Left ventricle myocardium inferior (tissue), 1 donor: Measurements from ENCODE around the gene CRYL1. TPM values are rescaled to one million over a fixed set of nuclear protein-coding genes. Genes with fewer than 3 reads are reported as not detected.

ENCODE experiments used
- DNase-seq: peaks from one replicate; pipeline ENCODE4 v3.0.0-alpha.2; 2020
- H3K27ac ChIP-seq: fragments of 200-600 bp; replicated peaks from 2 replicates; pipeline ENCODE4 v1.8.0; 2021
- H3K27me3 ChIP-seq: fragments of 200-600 bp; 2 replicates; pipeline ENCODE4 v1.8.0; 2021; ENCODE audit warnings: low read depth
- H3K36me3 ChIP-seq: fragments of 200-600 bp; 2 replicates; pipeline ENCODE4 v1.8.0; 2021
- H3K4me1 ChIP-seq: fragments of 200-600 bp; 2 replicates; pipeline ENCODE4 v1.8.0; 2021
- H3K4me3 ChIP-seq: fragments of 200-600 bp; 2 replicates; pipeline ENCODE4 v1.8.0; 2021; ENCODE audit warnings: mild to moderate bottlenecking, moderate library complexity
- H3K9me3 ChIP-seq: fragments of 200-600 bp; replicated peaks from 2 replicates; pipeline ENCODE4 v1.8.0; 2021
- CTCF ChIP-seq: fragments of 200-600 bp; IDR thresholded peaks from 2 replicates; pipeline ENCODE4 v1.8.0; 2021; ENCODE audit warnings: antibody characterized with exemption, mild to moderate bottlenecking, borderline replicate concordance
- intact Hi-C: fragments of 100-400 bp; cut with micrococcal nuclease; formaldehyde crosslinking; loops from one replicate; pipeline ENCODE4 v1.11.0; 2022
- total RNA-seq: library from RNA; stranded (reverse); fragmentation: NEBNext Ultra II Directional; extraction: Animal tissue kit (Norgen Biotek cat#: 25700); gene quantifications from one replicate; pipeline ENCODE4 v1.2.1, GENCODE V29; 2021
- donor health status: DM: no; HTN: yes; CAD: no; lungs with severe emphysema.

CRYL1 gene
- total RNA-seq, 1 donor from 2014 or later = 20.5 TPM

- Histone ChIP-seq H3K9me3 (peaks cover under 1% of the 10 kb centered on the region), H3K36me3 (no peaks in the 10 kb centered on the region), H3K4me1 (no peaks in the 10 kb centered on the region), H3K27me3 (no peaks in the 10 kb centered on the region), H3K4me3 (no peak overlapping the region), H3K27ac (no peak overlapping the region)
- no peak for TF ChIP-seq CTCF
- intact Hi-C loops = no loop called here
- no peak for DNase-seq
Measured at GRCh38 chr13:20559659-20560356, 34.2 kb upstream of the CRYL1 start.

GRCh38 chr13:20558982-20559381 lies 33.3 kb upstream of the CRYL1 start:
- DNase-seq = no peak
- TF ChIP-seq CTCF = no peak
- Histone ChIP-seq H3K4me1 (no peaks in the 10 kb centered on the region), H3K27me3 (no peaks in the 10 kb centered on the region), H3K36me3 (no peaks in the 10 kb centered on the region), H3K4me3 (no peak overlapping the region), H3K9me3 (no peaks in the 10 kb centered on the region), H3K27ac (no peak overlapping the region)
- intact Hi-C loops = no loop called here

GRCh38 chr13:20553311-20553710 lies 27.7 kb upstream of the CRYL1 start:
- TF ChIP-seq CTCF = no peak
- no peak for DNase-seq
- Histone ChIP-seq H3K4me1 (no peaks in the 10 kb centered on the region), H3K27ac (no peak overlapping the region), H3K27me3 (no peaks in the 10 kb centered on the region), H3K36me3 (no peaks in the 10 kb centered on the region), H3K9me3 (no peaks in the 10 kb centered on the region), H3K4me3 (no peak overlapping the region)
- intact Hi-C loops = no loop called here

- Histone ChIP-seq H3K4me3 (no peak overlapping the region), H3K4me1 (no peaks in the 10 kb centered on the region), H3K27ac (no peak overlapping the region), H3K27me3 (no peaks in the 10 kb centered on the region), H3K36me3 (no peaks in the 10 kb centered on the region), H3K9me3 (no peaks in the 10 kb centered on the region)
- no peak for TF ChIP-seq CTCF
- DNase-seq = no peak
- intact Hi-C loops = no loop called here
Measured at GRCh38 chr13:20550799-20551198, 25.1 kb upstream of the CRYL1 start.

- no peaks in the 10 kb centered on the region for H3K9me3 ChIP-seq
- no peaks in the 10 kb centered on the region for H3K27me3 ChIP-seq
- H3K36me3 ChIP-seq = no peaks in the 10 kb centered on the region
- H3K27ac ChIP-seq = no peak overlapping the region
- intact Hi-C loops = no loop called here
- DNase-seq = no peak
- H3K4me3 ChIP-seq = no peak overlapping the region
- no peaks in the 10 kb centered on the region for H3K4me1 ChIP-seq
- no peak for TF ChIP-seq CTCF
Measured at GRCh38 chr13:20547479-20547908, 21.8 kb upstream of the CRYL1 start.

GRCh38 chr13:20546556-20546955 lies 20.9 kb upstream of the CRYL1 start:
- intact Hi-C loops = no loop called here
- H3K27ac ChIP-seq = no peak overlapping the region

More at GRCh38 chr13:20546556-20546955, 20.9 kb upstream of the CRYL1 start:
- no peak for TF ChIP-seq CTCF
- no peaks in the 10 kb centered on the region for H3K27me3 ChIP-seq
- H3K9me3 ChIP-seq = no peaks in the 10 kb centered on the region
- no peaks in the 10 kb centered on the region for H3K4me1 ChIP-seq
- no peak overlapping the region for H3K4me3 ChIP-seq
- no peak for DNase-seq
- no peaks in the 10 kb centered on the region for H3K36me3 ChIP-seq
